ENCODE measurements around the gene TRIM67.
A peak's percentile ranks its signal among the peaks of the same experiment; 100 is the strongest.

Gene TRIM67

DNA sequence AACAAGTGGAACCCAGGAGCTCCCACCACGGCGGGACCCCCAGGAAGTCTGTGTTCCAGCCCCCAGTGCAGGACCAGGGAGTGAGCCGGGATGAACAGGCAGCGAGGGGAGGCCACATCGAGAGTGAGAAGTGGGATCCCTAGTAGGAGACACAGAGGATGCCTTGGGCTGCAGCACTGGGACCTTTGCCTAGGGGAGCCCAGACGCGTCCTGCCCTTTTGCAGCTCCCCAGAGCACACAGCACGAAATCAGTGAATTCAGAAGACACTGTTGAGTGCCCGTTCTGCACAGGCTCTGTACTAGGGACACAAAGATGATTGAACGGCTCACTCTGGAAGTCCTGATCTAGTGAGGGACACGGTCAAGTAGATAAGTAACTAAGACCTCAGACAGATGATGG lies 23.5 kb downstream of the TRIM67 start:
- DNase-seq = no peak

DNA sequence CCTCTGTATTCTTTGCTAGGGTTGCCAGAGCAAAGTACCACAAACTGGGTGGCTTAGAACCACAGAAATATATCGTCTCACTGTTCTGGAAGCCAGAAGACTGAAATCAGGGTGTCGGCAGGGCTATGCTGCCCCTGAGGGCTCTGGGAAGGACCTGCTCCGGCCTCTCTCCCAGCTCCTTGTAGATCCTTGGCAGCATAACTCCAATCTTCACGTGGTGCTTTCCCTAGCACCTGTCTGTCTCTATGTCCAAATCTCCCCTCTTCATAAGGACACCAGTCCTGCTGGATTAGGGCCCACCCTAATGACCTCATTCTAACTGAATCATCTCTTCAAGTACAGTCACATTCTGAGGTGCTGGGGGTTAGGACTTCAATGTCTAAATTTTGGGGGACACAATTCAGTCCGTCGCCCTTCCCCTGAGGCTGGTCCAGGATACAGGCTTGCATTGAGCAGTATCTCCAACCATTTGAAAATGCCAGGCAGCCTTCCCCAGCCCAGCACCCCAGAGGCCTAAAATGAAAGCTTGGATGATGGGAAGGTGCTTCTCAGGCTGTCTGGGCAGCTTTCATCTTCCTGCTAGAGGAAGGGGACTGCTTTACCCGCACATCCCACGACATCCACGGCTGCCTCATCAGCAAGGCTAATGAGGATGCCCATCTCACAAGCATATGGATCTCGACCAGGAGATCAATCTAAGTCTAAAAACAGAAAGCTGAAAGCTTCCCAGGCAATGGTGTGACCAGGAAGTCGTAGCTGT lies 24.7 kb downstream of the TRIM67 start:
- no peak for DNase-seq

DNA sequence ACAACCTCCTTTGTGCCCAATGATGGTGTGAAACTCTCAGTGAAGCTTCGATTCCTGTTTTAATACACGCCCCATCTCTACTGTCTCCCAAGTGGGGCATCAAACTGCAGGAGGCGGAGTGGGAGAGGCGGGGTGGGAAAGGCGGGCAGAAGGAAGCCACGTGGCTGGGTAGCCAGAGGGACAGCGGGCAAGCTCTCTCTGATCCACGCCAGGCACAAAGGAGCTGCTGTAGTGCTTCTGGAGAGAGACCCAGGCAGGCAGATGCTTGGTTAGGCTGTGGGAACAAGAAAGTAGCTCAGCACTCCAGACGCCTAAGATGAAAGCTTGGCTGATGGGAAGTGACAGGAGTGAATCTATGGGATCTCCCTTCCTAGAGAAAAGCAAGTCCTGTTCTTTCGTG lies 25.7 kb downstream of the TRIM67 start:
- DNase-seq = no peak

DNA sequence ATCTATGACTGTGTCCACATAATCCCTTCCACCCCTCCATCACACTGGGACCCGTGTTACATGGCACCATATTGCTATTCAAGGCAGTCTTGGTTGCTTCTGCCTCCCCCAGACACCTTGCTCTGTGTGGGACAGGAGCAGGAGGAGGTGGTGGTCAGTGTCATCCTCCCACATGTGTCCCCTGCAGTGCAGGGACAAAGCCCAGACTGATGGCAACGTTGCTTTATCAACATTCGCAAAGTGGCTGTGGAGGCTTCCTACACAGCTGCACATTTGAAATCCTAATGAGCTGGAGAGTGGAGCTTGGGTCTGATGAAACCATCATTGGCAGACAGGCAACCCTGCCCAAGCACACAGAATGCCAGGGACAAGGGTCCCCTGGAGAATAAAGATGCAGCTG lies 26.2 kb downstream of the TRIM67 start:
- no peak for DNase-seq

DNA sequence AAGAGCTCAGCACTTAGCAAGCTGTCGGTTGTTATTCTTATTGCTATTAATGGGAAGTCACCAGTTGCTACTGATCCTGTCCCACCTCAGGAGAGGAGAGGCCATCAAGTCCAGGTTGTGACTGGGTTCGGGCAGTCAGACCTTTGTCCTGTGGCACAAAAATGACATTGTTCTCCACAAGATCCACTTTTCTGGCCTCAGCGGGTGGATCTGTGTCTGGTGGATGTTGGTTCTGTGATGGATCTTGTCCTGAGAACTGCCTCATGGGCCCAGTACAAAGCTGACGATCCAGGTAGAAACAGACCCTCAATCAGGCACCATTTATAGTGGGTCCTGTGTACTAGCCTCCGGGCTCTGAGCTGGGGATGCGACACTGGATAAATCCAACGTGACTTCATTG lies 26.9 kb downstream of the TRIM67 start:
- no peak for DNase-seq

DNA sequence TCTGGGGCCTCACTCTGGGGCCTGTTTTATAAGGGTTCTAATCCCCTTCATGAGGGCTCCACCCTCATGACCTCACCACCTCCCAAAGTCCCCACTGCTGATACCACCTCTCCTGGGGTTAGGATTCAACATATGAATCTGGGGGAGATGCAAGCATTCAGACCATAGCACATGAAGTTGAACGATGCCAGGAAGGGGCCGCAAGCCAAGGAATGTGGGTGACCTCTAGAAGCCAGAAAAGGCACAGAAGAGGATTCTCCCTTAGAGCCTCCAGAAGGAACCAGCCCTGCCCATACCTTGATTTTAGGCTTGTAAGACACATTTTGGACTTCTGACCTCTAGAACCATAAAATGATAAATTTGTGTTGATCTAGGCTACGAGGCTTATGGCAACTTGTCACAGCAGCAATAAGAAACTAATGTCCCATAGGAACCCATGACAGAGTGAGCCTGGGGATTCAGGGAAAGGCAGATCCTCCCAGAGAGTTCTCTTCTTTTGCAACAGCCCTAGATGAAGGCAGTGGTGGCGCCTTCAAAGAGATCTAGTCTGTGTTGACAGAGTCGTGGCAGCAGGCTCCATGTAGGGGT lies 27.9 kb downstream of the TRIM67 start:
- DNase-seq = no peak

DNA sequence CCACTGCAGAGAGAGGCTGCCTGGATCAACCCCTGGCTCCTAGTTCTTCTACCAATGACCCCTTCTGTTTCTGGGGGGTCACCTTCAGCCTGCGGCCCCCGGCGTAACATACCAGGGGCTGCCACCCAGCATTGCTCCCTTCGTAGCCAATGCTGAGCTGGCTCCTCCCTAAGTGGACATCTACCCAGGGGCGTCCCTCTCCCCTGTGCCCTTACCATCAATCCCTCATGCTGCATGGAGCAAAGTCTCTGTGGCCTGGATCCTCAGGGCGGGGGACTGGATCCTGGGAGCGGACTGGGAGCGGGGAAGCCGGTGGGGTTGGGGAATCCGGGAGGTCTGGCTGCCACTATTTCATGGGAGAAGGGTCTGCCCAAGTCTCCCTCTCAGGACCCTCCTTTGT lies 28.6 kb downstream of the TRIM67 start:
- DNase-seq = no peak

DNA sequence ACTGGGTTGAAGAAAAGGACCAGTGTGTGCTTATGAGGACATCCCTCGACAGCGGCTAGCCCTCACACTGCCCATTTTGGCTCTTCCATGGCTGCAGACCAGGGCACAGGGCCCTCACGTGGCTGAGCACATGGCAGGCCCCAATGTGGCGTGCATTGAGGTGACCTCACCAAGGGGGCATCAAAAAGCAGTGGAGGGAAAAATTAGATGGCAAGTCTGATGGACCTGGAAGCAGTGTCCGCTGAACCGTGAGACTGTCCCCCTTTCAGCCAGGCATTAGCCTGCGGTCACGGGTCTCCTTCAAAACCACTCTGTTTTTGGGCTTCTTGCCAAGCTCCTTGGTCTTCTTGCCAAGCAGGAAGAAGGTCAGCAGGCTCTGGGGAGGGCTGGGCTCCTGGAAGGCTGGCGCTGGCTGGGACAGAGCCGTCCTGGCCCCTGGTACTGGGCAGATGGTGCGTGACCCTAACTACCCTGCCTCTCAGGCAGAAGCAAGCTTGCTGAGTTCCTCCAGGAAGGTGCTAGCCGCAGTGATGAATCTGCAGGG lies 30.8 kb downstream of the TRIM67 start:
- no peak for DNase-seq

DNA sequence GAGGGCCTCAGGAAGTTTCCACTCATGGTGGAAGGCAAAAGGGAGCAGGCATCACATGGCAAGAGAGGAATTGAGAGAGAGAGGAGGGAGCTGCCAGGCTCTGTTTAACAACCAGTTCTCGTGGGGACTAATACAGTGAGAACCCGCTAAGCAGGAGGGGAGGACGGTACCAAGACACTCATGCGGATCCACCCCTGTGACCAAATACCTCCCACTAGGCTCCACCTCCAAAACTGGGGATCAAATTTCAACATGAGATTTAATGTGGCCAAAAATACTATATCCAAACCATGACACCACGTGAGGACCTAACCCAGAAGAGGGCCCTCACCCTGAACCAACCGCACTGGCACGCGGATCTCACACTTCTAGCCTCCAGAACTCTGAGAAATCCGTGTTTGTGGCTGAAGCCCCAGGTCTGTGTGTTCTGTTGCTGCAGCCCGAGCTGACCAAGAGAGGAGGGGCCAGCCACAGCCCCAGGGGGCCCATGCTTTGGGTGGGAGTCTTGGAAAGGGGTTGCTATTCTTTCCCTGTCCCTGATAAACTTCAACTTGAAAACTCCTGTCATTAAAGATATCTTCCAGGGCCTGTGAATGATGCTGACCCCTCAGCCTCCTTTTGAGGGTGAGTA lies 32.0 kb downstream of the TRIM67 start:
- no peak for DNase-seq

DNA sequence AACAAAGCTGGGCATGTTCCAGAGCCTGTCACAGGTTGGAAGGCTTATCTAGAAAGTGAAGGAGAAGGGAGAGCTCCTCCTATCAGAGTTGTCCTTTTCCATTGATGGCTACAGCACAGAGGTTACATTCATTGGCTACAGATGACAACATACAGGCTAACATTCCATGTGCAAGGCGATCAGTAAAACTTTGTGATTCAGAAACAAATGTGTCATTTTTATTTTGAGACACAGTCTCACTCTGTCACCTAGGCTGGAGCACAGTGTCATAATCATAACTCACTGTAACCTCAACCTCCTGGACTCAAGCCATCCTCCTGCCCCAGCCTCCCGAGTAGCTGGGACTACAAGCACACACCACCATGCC lies 32.6 kb downstream of the TRIM67 start:
- no peak for DNase-seq

DNA sequence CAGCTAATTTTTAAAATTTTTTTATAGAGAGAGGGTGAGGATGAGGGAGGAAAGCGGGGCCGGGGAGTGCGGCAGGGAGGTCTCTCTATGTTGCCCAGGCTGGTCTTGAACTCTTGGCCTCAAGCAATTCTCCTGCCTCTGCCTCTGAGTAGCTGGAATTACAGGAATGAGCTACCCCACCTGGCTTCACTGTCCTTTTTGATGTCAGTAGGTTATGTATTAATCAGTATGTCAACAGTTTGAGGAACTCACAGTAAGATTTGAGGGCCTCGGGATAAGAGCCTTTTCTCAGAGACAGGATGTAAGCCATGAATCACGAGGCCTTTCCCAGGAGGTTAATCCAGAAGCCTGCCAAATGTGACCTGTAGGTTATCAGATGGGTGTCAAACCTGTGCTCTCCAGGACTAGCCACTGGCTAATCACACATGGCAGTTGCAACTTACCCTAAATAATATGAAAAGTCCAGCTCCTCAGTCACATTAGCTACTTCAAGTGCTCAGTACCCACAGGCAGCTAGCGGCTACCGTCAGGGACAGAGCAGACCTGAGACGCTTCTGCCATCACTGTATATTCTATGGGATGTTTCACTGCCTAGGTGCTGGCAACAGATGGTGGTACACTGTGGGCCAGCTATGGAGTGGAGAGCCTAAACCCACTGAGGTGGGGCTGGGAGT lies 33.1 kb downstream of the TRIM67 start:
- DNase-seq = no peak

DNA sequence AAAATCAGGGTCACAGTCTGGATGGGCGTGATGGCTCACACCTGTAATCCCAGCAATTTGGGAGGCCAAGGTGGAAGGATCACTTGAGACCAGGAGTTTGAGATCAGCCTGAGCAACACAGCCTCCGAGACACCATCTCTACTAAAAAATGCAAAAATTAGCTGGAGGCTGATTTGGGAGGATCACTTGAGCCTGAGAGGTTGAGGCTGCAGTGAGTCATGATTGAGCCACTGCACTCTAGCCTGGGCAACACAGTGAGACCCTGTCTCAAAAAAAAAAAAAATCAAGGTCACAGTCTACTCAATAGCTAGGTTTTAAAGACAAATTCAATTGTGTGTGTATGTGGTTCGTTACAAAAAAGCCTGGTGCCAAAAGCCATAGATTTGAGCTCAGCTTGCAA lies 34.4 kb downstream of the TRIM67 start:
- DNase-seq = no peak

DNA sequence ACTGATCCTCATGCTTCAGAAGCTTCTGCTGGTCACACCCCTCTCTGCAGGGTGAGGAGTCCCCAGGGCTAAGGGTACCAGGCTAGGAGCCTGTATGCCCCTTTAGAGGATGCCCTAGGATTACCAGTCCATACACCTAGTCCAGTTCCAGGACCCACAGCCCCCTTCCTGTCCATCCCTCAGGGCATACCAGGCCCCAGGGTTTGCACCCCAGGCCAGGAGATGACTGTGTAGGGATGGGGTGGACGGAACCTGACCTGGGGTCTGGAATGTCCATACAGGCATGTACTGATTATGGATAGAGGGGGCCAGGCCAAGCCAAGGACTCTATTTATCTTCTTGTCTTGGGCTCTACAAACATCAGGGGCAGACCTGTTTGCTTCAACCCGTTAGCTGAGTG lies 34.9 kb downstream of the TRIM67 start:
- DNase-seq = no peak

DNA sequence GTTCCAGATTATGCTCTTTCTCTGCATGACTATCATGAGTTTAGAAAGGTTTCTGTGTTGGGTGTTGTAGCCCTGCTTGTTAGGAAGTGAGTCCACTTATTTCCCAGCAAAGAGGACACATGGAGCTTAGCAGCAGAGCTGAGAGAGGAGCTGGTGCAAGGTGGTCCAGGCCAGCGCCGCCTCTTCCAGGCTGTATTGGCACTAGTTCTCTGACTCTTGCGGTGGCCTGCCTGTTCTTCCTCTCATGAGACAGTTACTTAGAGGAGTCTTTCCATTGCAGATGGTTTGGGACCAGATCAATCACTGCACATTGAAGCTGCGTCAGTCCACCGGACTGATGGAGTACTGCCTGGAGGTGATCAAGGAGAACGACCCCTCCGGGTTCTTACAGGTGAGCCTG lies 38.0 kb downstream of the TRIM67 start:
- DNase-seq = no peak

DNA sequence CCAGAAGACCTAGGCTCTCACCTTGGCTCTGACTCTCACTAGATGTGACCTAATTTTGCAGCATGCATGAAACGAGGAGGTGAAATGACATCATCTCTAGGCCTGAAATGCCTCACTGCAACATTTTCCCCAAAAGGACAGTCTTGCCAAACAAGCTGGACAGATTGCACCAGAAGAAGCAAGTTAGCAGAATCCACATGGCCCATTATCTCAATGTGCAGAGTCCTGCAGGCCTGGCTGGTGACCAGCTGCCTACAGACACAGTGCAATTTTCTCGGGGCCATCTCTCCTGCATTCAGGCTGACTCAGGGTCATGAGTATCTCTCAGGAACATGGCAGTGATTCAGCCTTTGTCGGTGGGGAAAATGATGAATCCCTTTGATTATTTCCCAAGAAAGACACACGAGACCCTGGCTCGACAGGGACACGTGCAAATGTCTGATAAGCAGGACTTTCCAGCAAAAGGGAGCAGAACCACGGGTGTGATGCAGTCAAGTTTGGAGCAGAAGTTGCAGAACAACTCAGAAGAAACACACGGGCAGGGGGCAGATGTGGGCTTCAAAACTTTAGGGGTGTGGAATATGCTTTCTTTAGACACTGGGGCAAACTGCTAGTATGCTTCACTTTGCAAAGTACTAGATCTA lies 38.7 kb downstream of the TRIM67 start:
- peak in 1 of 2 donors; percentile 24 for DNase-seq

DNA sequence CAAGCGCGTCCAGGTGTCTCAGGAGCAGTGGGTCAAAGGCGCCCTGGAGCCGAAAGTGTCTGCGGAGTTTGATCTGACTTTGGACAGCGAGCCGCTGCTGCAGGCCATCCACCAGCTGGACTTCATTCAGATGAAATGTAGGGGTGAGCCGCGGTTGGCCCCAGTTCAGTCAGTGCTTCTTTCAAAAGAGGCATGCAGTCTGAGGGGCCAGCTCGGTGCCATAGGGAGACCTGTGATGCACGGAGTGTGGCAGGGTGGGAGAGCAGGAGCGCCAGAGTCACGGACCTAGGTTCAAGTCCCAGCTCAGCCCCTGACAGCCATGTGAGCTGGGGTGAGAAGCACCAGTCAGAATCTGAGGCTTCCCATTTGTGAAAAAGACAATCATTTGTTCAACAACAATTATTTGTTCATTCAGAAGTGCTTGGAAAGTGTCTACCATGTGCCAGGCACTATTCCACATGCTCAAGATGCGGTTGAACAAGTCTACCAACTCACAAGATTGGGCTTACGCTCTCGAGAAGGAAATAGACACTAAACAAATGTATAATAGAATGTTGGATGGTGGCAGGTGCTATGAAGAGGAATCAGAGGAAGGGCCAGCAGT lies 39.6 kb downstream of the TRIM67 start:
- DNase-seq = no peak

DNA sequence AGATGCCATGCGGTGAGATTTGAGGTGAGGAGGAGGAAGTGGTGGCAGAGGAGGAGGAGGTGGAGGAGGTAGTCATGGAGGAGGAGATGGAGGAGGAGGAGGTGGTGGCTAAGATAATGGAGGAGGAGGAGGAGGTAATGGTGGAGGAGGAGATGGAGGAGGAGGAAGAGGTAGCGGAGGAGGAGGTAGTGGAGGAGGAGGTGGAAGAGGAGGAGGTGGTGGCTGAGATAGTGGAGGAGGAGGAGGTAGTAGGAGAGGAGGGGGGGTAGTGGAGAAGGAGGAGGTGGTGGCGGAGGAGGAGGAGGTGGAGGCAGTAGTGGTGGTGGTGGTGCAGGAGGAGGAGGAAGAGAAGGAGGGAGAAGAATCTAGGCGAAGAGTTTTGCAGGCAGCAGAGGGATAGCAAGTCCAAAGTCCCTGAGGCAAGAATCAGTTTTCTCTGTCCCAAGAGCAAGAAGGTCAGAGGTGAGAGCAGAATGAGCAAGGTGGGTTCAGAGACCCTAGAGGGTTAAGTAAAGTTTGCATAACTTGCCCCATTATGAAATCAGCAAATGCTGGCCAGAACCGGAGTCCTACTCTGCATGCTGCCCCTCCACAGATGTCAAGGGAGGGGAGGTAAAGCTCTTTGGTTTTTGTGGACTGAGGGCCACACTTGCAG lies 40.2 kb downstream of the TRIM67 start:
- DNase-seq = no peak

DNA sequence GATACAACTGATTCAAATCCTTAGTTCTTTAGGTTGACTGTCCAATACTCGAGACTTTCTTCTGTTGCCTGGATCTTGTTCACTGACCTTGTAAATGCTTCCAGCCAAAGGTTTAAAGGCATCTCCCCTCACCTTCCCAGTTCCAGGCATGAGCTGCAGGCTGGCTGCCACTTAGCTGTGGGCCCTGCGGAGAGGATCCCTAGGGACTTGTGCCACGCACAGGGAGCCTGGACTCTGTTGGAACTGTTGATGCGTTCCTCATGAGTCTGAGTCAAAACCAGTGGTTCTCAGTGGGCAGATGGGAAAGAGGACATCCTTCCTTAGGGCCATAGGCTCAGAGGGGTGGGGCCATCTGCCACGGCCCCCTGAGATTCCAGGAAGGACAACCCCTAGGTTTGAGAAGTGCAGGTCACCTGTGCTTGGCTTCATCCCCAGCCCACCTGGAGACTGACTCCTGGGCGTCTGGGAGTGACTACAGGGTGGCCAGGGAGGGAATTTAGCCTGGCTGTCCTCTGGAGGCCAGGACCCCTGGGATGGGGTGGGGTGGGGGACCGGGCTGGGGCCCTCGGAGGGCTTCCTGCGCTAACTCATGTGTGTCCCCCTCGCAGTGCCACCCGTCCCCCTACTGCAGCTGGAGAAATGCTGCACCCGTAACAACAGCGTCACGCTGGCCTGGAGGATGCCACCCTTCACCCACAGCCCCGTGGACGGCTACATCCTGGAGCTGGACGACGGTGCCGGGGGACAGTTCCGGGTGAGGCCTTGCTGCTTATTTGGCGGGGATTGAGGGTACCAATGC lies 41.6 kb downstream of the TRIM67 start:
- no peak for DNase-seq

DNA sequence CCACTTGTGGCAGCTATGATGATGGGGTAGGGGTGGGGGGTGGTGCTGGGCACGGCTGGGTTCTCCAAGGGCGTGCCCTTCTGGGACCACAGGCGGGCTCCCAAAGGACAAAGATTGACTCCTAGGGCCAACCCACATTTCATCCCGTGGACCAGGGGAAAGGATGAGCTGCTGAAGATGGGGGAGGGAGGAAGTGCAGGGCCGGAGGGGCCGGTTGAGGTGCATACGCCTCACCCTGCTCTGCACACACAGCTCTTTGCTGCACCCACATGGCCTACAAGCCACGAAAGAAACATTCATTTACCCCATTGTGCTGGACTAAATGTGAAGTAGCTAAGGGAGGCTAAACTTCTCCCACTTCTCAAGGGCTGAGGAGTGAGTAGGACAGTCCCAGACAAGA lies 45.0 kb downstream of the TRIM67 start:
- no peak for DNase-seq

DNA sequence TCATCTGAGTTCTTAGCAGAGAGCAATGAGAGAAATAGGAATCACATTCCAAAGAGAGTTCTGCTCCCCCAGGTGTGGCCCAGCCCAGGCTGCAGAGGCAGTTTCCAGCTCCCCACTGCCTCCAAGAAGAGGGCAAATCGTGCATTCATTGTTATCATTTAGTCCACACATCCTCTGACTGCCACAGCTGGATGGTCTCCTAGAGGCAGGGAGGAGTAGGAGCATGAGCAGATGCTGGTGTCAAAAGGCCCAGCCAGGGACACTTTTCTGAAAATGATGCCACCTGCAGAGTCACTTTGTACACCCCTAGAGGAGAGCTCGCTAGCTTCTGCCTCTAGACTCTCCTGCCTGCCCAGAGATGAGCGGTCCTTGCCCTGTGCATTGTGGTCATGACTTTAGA lies 45.6 kb downstream of the TRIM67 start:
- DNase-seq = no peak

DNA sequence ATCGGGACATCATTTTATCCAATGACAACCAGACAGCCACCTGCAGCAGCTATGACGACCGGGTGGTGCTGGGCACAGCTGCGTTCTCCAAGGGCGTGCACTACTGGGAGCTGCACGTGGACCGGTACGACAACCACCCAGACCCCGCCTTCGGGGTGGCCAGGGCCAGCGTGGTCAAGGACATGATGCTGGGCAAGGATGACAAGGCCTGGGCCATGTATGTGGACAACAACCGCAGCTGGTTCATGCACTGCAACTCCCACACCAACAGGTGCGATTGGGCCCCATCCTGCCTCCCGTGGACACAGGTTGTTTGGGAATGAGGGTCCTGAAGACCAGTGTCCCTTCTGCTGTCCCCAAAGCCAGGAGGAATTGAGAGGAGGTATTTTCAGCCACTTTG lies 47.1 kb downstream of the TRIM67 start:
- no peak for DNase-seq

Data from inflammatory macrophage treated with lipopolysaccharide for 1 hour (primary cell).